Measurements from ENCODE around the gene TRMT10C.
"Not testable (repeated sequence)": the region's sequence is repeated elsewhere in the genome, so short reads cannot be mapped to it uniquely, and the experiment has no call there.

The TRMT10C gene

DNA sequence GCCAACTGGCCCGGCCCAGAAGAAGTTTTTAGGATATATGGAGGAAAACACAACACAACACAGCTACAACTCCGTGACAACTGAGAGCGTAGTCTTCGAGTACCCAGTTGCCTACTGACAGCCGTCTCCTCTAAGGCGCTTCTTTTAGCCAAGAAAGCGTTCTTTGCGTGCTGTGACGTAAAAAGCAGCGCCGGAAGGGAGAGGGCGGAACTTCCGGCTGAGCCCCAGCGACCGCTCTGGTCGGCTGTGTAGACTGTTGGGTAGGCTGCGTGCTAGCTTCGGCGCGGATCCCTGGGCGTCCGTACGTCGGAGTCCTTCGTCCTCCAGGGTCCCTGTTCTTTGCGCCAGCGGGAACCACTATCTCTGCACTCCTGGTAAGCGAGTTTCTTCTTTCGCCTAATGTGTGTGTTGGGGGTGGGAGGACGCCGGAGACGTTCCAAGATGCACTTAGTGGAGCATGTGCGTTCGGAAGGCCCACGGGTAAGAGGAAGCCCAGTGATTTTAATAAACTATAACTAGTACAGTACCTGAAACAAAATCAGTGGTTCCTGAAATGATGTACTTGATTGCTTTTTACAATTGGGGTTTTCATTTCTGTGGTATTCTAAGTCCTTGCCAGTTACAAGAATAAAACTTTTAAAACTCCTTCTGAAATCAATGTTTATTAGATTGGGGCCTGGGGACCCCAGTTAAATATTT lies at the start of gene TRMT10C:
TRMT10C (plus strand) TSS at position 239 of the 699 bp plus-strand sequence. CDS start 2,914 bp downstream, outside the sequence.
- peak; percentile 88 for DNase-seq

DNA sequence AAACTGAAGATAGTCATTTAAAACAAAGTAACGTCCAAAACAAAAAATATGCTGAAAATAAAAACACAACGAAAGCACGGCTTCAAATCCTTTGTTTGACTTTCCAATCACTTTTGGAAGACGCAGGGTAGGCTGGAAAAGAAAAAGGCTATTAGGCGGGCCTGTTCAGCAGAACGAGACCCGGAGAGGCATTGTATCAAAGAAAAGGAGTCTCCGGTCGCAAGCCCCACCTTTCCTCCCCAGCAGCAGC lies 49.3 kb upstream of the TRMT10C start:
- no peak for DNase-seq

DNA sequence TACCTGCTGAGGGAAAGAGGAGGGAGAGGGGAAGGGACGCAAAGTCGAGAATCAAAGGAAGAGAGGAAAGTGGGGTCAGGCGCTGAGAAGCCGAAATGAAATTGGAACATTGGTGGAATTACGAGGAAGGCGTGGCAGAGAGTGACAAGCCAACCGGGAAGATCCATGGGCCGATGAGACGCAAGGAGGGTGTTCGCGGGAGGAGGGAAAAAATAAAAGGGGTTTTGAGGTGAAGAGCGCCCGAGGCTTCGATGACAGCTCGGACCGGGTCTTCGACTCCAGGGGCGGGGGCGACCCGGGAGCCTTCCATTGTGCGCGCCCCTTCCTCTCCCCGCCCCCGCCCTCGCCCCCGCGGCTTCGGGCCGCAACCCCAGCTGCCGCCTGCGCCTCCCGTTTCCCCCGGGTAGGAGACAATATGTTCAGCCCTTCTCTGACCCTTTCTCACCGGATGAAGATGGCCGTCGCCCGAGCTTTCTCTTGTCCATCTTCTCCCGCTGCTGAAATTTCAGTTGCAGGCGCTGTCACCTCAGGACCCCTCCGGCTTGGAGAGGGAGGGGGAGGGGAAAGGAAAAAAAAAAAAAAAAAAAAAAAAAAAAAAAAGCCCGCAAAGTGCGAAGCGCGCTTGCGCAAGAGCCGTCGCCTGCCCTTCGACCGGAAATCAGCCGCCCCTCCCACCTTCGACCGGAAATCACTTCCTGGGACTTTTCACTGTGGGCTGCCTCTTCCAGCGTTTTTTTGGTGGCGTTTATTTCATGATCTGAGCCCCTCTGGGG lies 48.8 kb upstream of the TRMT10C start, which contains the start of gene SENP7:
SENP7 (minus strand) TSS at position 567 of the 773 bp plus-strand sequence; CDS start at position 485, 82 bp downstream.
- DNase-seq = peak; percentile 66

DNA sequence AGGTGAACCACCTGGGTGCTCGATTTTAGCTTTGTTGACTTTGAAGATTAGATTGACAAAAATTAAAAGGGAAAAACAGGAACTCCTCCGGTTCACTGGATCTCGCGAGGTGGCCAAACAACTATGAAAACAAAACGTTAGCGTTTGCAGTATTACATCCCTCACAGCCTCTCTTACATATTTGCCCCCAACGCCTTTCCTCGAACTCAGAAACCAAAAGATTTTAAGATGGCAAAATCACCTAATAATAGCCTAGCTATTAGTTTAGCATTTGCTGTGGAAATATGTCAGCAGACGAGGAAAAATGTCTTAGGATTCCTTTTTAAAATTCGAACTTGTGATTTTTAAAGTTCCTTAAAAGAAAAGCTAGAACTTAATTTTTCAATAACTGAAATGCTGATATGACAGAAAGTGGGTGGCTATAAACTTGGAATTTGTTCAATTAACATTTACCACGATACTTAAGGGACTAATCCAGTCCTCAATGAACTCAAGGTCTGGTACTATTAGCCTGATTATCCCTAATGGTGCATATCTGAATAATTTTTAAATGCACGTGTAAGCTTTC lies 48.2 kb upstream of the TRMT10C start:
- peak; percentile 36 for DNase-seq

DNA sequence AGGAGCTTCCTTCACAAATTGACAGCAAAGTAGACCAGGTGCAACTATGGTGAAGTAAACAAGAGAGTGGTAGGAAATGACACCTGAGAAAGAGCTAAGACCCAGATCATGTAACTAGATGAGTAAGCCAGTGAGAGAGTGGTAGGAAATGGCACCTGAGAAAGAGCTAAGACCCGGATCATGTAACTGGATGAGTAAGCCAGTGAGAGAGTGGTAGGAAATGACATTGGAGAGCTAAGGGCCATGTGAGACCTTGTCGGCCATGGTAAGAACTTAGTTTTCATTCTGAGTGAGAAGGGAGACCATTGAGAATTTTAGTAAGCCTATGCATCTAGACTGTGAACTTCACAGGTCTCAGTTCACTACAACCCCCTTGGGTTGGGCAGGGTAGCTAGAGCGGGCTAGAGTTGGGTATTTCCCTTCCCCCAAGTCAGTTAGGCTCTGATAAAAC lies 43.2 kb upstream of the TRMT10C start:
- DNase-seq = peak; percentile 48

DNA sequence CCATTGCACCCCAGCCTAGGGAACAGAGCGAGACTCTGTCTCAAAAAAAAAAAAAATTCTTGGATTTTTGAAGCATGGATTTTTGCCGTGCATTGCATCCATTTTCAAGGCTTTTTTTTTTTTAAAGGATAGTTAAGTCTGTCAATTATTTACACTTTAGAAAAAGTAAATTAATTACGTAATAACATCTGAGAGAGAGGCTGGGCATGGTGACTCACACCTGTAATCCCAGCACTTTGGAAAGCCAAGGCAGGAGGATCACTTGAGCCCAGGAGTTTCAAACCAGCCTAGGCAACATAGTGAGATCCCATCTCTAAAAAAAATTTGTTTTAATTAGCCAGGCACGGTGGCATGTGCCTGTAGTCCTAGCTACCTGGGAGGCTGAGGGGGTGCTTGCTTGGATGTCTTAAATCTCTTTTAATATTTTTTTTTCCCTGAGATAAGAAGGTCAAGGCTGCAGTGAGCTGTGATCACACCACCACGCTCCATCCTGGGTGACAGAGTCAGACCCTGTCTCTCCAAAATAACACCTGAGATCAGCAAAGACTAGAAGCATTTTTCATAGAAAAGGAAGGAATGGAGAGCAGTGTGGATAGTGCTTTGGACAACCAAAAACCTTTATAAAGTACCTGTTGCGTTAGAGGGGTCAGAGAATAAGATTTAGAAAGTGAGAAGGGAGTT lies 41.8 kb upstream of the TRMT10C start:
- no peak for DNase-seq

DNA sequence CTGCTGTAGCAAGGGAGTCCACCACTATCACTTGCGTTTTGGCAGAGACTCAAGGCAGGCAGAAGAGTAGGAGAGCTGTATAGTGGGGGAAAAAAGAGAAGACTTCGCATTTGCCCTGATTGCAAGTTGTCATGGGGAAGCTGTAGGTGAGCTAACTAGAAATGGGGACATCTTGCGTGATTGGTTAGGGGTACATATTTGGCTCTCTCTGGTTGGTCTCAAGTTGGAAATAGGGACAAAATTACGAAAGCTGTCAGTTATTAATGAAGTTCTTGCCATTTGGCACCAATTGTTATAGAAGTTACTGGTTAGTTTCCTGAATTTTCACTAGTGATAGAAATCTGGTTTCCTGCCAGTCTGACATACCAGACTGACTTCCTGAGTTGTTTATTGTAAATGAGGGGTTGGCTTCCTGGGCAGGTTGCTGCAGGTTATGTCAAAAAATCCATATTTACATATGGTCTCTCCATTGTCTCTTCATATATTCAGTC lies 40.4 kb upstream of the TRMT10C start:
- DNase-seq = no peak

DNA sequence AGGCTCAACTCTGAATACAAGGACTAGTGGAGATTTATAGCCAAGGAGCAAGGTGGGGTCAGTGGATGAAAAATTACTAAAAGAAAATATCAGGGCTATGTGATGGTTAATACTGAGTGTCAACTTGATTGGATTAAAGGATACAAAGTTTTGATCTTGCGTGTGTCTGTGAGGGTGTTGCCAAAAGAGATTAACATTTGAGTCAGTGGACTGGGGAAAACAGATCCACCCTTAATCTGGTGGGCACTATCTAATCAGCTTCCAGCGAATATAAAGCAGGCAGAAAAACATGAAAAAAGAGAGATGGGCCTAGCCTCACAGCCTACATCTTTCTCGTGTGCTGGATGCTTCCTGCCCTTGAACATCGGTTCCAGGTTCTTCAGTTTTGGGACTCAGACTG lies 34.2 kb upstream of the TRMT10C start:
- no peak for DNase-seq

DNA sequence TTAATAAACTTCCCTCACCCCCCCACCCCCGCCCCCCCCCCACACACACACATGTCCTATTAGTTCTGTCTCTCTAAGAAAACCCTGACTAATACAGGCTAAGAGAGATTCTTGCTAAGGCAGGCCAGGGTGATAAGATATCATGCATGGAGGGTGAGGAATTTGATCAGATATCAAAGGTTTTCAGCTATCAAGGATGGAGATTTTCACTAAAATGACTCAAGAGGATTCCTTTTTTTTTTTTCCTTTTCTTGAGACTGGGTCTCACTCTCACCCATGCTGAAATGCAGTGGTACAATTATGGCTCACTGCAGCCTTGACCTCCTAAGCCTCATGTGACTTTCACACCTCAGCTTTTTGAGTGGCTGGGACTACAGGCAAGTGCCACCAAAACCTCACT lies 33.8 kb upstream of the TRMT10C start:
- no peak for DNase-seq

DNA sequence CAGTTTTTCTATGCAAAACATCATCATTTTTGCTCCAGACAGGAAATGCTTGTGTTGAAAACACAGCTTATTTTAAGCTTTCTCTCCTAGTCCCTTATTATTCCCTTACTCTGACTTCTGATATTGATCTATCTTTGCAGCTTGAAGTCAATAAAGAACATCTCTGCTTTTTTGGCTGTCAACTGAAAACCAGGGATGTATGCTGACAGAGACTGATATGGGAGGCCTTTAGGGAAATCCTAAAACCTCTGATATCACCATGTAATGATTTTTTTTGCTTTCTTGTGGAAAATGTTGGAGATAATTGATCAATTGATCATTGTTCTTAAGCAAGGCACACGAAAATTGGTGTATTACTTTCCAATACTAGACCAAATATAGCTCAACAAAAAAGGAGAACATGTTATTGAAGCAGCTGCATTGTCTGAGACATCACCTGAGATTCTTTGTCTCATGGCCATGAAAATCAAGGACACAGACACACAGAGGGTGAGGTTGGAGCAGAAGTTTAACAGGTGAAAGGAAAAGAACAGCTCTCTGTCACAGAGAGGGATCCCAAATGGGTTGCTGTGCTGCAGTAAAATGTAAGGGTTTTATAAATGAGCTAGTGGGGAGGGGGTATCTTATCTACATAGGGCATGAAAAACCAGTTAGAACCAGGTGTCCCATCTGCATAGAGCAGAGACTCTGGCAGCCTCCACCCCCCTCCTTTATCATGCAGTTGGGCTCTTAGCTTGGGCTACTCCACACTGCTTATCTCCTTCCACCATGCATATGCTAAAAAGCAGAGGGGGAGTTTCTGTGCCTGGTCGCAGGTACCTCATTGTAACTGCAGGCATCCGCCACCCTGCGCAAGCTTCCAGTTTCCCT lies 31.6 kb upstream of the TRMT10C start:
- no peak for DNase-seq

DNA sequence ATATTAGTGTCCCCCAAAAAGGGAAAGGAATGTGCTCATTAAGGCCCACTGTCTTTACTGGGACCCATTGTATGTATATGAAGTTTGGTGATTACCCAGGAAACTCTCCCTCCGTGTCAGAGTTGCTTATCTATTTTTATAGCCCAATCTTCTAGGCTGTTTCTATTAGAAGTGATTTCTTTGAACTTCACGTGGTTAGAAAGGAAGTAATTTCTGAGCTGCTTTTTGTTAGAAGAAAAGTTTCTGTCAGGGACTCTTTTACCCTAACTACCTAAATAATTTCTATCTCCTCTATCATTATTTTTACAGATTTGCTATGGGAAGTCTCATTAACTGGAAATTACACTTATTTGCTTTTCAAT lies 31.0 kb upstream of the TRMT10C start:
- DNase-seq = no peak

DNA sequence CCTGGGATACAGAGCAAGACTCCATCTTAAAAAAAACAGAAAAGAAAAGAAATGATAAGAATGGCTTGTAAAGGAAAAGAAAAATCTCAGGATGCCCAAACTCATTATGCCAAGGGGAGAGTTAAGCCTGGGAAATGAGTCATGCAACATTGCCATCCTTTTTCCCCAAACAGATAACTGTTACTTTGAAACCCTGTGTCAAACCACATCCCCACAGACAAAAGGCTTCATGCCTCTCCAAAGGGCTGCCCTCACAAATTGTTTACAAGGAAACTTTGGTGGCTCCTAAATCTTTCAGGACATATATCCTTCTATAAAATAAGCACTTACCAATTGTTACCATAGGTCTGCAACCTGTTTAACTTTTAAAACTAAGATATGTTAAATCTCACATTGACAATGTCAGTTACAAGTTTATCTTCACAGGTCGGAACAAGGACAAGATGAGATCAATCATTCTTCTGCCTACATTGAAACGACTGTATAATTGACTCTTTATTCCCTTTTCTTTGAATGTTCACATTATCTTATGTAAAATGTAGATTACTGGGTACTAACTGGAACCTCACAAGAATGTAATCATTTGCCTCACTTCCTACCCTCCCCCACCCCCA lies 30.1 kb upstream of the TRMT10C start:
- no peak for DNase-seq

DNA sequence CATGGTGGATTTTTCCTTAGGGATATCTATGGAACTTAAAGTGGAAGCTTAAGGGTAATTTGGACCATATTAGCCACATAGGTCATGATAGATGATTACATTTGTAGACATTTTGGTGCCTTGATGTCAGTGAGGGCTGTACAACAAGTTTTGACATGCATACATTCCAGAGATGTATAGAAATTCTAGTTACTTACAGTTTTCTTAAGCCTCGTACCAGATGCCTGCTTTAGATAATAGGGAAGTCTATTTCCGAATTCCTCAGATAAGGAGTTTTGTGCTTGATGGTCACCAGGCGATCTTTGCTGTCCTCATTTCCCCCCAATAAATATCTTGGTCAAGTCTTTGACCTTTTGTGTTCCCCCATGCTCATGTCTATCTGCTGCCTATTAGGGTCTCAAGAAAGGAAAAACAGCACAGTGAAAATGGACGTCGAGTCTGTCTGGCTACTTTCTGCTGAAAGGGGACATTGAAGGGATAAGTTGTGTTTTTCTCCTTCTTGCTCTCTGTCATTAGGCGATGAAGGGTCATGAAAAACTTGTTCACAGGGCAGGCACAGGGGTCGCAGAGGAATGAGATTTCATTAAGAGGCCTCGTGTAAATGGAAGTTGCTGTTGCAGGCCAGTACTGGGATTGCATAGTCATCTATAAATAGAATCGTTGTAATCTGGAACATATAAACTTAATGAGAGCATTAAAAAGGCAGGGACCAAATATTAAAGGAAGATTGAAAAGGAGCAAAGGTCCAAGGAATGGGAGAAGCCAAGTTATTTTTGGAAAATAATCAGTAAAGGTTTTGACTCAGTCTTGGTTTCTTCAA lies 28.7 kb upstream of the TRMT10C start:
- DNase-seq = no peak

DNA sequence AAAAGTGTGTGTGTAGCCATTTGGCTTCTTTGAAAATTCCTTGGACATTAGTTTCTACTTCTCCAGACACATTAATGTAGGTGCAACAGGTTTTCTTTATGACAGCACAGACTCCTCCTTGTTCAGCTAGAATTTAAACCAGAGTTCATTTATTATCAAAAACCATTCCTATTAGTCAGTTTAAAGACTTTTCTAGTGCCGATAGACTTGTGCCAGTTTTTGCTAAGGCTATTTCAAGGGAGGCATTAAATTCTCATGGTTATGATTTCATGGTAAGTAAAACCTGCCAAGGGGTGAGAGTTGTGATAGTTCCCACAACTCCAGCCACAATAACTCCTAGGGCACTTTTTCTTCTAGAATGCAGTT lies 28.1 kb upstream of the TRMT10C start:
- no peak for DNase-seq

DNA sequence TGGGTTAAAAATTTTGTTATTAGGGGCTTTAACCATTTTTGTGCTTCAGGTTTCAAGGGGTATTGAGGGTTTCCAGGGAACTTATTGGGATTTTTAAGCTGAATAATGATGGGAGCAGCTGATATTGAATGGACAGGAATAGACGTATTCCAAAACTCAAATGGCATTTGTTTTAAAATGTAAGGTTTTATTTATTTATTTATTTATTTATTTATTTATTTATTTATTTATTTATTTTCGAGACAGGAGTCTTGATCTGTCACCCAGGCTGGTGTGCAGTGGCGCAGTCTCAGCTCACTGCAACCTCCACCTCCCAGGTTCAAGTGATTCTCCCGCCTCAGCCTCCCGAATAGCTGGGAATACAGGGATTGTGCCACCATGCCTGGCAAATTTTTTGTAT lies 26.4 kb upstream of the TRMT10C start:
- DNase-seq = no peak

DNA sequence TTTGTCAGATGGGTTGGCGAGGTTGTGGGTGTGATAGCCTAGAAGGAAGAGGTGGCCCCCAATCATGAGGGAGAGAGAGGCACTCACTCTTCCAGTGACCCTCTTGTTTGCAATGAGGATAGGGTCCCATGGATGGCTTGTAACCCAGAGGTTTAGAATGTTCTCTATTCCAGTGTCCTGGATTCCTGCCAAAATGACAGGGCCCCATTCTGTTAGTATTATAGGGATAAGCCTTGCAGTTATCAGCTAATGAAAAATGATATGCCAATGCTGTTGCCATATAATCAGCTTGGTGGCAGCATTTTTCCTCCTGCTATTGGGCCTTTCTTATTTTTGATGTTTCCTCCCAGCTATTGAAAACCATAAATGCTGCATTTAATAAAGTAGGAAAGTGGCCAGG lies 25.4 kb upstream of the TRMT10C start:
- no peak for DNase-seq

DNA sequence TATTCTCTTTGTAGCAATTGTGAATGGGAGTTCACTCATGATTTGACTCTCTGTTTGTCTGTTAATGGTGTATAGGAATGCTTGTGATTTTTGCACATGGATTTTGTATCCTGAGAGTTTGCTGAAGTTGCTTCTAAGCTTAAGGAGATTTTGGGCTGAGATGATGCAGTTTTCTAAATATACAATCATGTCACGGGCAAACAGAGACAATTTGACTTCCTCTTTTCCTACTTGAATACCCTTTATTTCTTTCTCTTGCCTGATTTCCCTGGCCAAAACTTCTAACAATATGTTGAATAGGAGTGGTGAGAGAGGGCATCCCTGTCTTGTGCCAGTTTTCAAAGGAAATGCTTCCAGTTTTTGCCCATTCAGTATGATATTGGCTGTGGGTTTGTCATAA lies 24.7 kb upstream of the TRMT10C start:
- not testable (repeated sequence) for DNase-seq

DNA sequence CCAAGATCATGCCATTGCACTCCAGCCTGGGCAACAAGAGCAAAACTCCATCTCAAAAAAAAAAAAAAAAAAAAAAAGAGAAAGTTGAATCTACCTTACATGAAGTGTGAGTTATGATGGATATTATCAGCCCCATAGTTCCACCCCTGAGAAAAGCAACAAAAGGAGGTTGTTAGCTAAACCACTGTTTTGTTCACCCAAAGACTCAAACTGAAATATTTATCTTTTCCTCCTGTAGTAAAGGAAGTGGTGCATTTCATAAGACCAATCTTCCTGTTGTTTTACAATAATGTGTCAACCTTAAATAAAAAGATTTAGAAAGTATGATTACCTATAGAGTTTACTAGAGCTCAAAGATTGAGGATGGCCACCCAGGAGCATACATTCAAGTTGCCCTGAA lies 18.7 kb upstream of the TRMT10C start:
- no peak for DNase-seq

DNA sequence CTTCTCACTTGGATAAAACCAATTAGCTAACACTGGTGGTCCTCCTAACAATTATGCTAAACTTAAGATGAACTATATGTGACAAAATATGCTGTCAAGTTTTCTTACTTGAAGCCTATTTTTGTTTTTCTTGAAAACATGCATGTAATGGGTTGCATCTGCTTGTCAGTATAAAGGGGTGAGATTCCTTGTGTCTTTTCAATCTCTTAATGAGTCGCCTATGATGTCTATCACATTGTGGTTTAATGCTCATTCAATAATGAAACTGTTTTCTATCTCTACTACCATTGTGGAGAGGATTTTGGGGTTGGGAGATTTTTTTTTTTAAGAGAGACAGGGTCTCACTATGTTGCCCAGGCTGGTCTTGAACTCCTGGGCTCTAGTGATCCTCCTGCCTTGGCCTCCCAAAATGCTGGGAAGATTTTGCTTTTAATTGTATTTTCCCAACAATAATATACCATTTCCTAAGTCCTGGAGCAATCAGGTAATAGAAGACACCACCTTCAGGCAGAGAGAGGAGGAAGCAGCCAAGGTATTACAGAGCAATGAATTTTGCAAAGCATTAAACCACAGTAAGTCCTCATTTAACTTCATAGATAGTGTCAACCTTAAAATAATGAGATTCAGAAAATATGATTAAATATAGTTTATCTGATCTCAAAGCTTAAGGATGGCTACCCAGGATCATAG lies 17.4 kb upstream of the TRMT10C start:
- no peak for DNase-seq

DNA sequence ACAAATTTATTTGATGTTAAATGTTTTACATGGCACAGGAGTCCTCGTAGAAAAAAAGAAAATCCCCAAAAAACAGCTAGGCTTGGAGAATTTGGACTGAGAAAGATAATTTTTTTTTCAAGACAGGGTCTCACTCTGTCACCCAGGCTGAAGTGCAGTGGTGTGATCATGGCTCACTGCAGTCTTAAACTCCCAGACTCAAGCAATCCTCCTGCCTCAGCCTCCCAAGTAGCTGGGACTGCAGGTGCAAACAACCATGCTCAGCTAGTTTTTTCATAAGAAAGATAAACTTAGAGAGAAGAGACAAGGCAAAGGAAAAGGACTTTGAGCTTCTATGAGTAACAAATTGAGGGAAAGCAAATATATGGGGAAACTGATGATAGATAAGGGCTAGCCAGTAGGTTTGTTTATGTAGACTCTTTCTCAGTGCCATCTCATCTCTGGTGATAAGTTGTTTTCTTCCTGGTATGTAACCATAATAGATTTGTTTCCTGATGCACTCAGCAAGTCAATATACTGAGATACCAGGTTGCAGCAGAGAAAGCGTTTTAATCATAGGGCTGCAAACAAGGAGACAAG lies 13.1 kb upstream of the TRMT10C start:
- DNase-seq = no peak
